PC-3 (cell line): Measurements from ENCODE around the gene RPS6KA3. TPM values are rescaled to one million over a fixed set of nuclear protein-coding genes. Genes with fewer than 3 reads are reported as not detected.
A peak's percentile ranks its signal among the peaks of the same experiment; 100 is the strongest.

Experiments used
- ATAC-seq: fragments of 200-7000 bp; cut with Tn5 transposase; 2 replicates; pipeline ENCODE4 v1.9.1; 2020; ENCODE audit warnings: mild to moderate bottlenecking, moderate library complexity
- BruUV-seq: library from RNA; stranded (reverse); fragments of 400-500 nt; replicated peaks from 2 replicates; lab custom pipeline; 2021; lab: Mats Ljungman, UMichigan
- CTCF ChIA-PET: fragments of 300-600 bp; sonication (Branson Sonifier 250); formaldehyde crosslinking; loops from one replicate; lab custom pipeline; 2022; ENCODE audit warnings: antibody characterized with exemption; lab: Charles Lee
- POLR2A ChIA-PET: fragments of 300-600 bp; sonication (Branson Sonifier 250); formaldehyde crosslinking; loops from one replicate; lab custom pipeline; 2022; ENCODE audit warnings: antibody characterized with exemption; ENCODE audit not compliant: unreplicated experiment; lab: Charles Lee
- DNase-seq: peaks from one replicate; pipeline ENCODE4 v3.0.0-alpha.2; 2015
- H2AFZ ChIP-seq: fragments of 300-600 bp; sonication (generic); 2 replicates; pipeline ENCODE4 v1.6.0; 2016; ENCODE audit warnings: antibody characterized with exemption, low read length
- H3F3A ChIP-seq: fragments of 300-600 bp; sonication (generic); one replicate; pipeline ENCODE4 v1.6.0; 2017; ENCODE audit warnings: antibody characterized with exemption, low read length, control low read depth, mild to moderate bottlenecking; ENCODE audit not compliant: unreplicated experiment
- H3K27ac ChIP-seq: fragments of 300-600 bp; sonication (generic); 2 replicates; pipeline ENCODE4 v1.5.1; 2016; ENCODE audit warnings: mild to moderate bottlenecking, low read length
- H3K27me3 ChIP-seq: fragments of 300-600 bp; sonication (generic); 2 replicates; pipeline ENCODE4 v1.6.1; 2016; ENCODE audit warnings: low read length, mixed read lengths
- H3K36me3 ChIP-seq: fragments of 300-600 bp; sonication (generic); 2 replicates; pipeline ENCODE4 v1.6.1; 2016; ENCODE audit warnings: low read depth, mixed run types, low read length, mixed read lengths
- H3K4me1 ChIP-seq: fragments of 300-600 bp; sonication (generic); 2 replicates; pipeline ENCODE4 v1.5.1; 2016; ENCODE audit warnings: low read length; ENCODE audit not compliant: insufficient read depth
- H3K4me2 ChIP-seq: fragments of 300-600 bp; sonication (generic); 2 replicates; pipeline ENCODE4 v1.6.0; 2016; ENCODE audit warnings: low read length
- H3K4me3 ChIP-seq: fragments of 300-600 bp; sonication (generic); 2 replicates; pipeline ENCODE4 v1.5.1; 2016; ENCODE audit warnings: mild to moderate bottlenecking, low read length, mixed read lengths
- H3K79me2 ChIP-seq: fragments of 300-600 bp; sonication (generic); 2 replicates; pipeline ENCODE4 v1.6.1; 2017; ENCODE audit warnings: low read length, mixed read lengths
- H3K9ac ChIP-seq: fragments of 300-600 bp; sonication (generic); 2 replicates; pipeline ENCODE4 v1.6.0; 2016; ENCODE audit warnings: mild to moderate bottlenecking, low read length
- H3K9me2 ChIP-seq: fragments of 300-600 bp; sonication (generic); replicated peaks from 2 replicates; pipeline ENCODE4 v1.6.1; 2016; ENCODE audit warnings: mixed run types, low read length, mixed read lengths
- H3K9me3 ChIP-seq: fragments of 300-600 bp; sonication (generic); 2 replicates; pipeline ENCODE4 v1.6.1; 2016; ENCODE audit warnings: low read length, mixed read lengths
- H4K20me1 ChIP-seq: fragments of 300-600 bp; sonication (generic); 2 replicates; pipeline ENCODE4 v1.6.1; 2016; ENCODE audit warnings: low read length, mixed read lengths
- EZH2 ChIP-seq: fragments of 300-600 bp; sonication (generic); IDR thresholded peaks from one replicate; pipeline ENCODE4 v1.6.1; 2017; ENCODE audit warnings: antibody characterized with exemption, mild to moderate bottlenecking, low read length; ENCODE audit not compliant: unreplicated experiment
- EZH2phosphoT487 ChIP-seq: fragments of 300-600 bp; sonication (generic); IDR thresholded peaks from 2 replicates; pipeline ENCODE4 v1.6.1; 2018; ENCODE audit warnings: mild to moderate bottlenecking, antibody characterized with exemption, low read length, borderline replicate concordance
- intact Hi-C: fragments of 100-400 bp; cut with micrococcal nuclease; formaldehyde crosslinking; loops from 2 replicates; pipeline ENCODE4 v1.9.0; 2023
- total RNA-seq: library from RNA; depleted of rRNA; stranded (reverse); fragments of >200 nt; gene quantifications from 2 replicates; pipeline ENCODE4 v1.2.3, GENCODE V29; 2014
- TF ChIP-seq, protein P1 (sequence below): fragments of 300-600 bp; sonication (generic); conservative IDR thresholded peaks from 2 replicates; pipeline ENCODE4 v1.5.1; 2017; ENCODE audit warnings: antibody characterized with exemption, low read depth, mild to moderate bottlenecking, low read length

The RPS6KA3 gene
- total RNA-seq, 1 experiment from 2014 or later: 22.8 TPM

DNA sequence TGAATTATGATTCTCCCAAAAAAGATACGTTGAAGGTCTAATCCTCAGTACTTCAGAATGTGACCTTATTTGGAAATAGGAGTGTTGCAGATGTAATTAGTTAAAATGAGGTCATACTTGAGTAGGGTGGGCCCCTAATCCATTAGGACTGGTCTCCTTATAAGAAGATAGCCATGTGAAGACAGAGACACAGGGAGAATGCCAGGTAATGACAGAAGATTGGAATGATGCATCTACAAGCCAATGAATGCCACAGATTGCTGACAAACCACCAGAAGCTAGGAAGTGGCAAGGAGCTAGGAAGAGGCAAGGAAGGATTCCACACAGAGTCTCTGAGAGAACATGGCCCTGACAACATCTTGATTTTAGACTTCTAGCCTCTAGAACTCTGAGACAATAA lies 7.4 kb upstream of the RPS6KA3 start:
- Histone ChIP-seq H3K36me3 (no peaks in the 10 kb centered on the region), H3F3A (no peaks in the 10 kb centered on the region), H3K9ac (no peak overlapping the region), H3K79me2 (no peaks in the 10 kb centered on the region), H3K4me3 (no peak overlapping the region), H3K4me1 (peaks cover 29% of the 10 kb centered on the region), H3K9me2 (no peaks in the 10 kb centered on the region), H3K9me3 (no peaks in the 10 kb centered on the region), H4K20me1 (no peaks in the 10 kb centered on the region), H3K27ac (no peak overlapping the region), H3K27me3 (no peaks in the 10 kb centered on the region), H3K4me2 (no peak overlapping the region), H2AFZ (no peak overlapping the region)
- ChIA-PET CTCF (no interaction called here), POLR2A (no interaction called here)
- intact Hi-C loops: loop anchor here (5.0 kb wide), 1 partner anchor 103 kb away; no protein-coding TSS in a partner anchor
- BruUV-seq: no TSS peak
- TF ChIP-seq EZH2 (no peak), EZH2phosphoT487 (no peak)
- TF ChIP-seq, protein P1, sequence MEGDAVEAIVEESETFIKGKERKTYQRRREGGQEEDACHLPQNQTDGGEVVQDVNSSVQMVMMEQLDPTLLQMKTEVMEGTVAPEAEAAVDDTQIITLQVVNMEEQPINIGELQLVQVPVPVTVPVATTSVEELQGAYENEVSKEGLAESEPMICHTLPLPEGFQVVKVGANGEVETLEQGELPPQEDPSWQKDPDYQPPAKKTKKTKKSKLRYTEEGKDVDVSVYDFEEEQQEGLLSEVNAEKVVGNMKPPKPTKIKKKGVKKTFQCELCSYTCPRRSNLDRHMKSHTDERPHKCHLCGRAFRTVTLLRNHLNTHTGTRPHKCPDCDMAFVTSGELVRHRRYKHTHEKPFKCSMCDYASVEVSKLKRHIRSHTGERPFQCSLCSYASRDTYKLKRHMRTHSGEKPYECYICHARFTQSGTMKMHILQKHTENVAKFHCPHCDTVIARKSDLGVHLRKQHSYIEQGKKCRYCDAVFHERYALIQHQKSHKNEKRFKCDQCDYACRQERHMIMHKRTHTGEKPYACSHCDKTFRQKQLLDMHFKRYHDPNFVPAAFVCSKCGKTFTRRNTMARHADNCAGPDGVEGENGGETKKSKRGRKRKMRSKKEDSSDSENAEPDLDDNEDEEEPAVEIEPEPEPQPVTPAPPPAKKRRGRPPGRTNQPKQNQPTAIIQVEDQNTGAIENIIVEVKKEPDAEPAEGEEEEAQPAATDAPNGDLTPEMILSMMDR: no peak
- DNase-seq: no peak
- no peak for ATAC-seq

DNA sequence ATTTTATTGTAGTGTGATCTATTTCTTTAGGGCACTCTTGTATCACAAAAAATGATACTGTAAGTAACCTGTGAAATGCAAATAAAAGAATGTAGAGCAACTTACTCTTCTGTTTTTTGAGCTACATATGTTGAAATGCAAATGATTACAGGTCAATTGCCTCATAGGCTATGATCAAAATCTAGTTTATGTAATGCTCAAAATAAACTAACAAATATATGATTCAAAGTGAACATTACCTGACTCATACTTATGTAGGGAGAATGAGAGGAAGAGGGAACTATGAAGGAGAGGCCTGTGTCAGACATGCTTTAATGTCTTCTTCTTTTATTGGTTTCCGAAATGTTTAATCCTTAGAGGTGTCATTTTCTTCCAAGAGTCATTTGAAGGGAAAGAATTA lies 5.0 kb upstream of the RPS6KA3 start:
- intact Hi-C loops: loop anchor here (2.0 to 5.0 kb wide), 3 partner anchors 49 to 245 kb away; no protein-coding TSS in a partner anchor
- no peak overlapping the region for H3K4me3 ChIP-seq
- H3K27me3 ChIP-seq: no peaks in the 10 kb centered on the region
- peak overlapping the region; percentile 56 for H3K4me2 ChIP-seq
- H2AFZ ChIP-seq: no peak overlapping the region
- no peaks in the 10 kb centered on the region for H3K9me3 ChIP-seq
- peak; percentile 78 for DNase-seq
- peaks cover 33% of the 10 kb centered on the region for H3K4me1 ChIP-seq
- H3K9ac ChIP-seq: peak overlapping the region; percentile 41; the same call in 1 of the 2 replicates
- ATAC-seq: peak; percentile 40
- TF ChIP-seq, protein P1: no peak
- no peak for TF ChIP-seq EZH2phosphoT487
- no peak for TF ChIP-seq EZH2
- ChIA-PET POLR2A (no interaction called here), CTCF (interaction anchor here (0.6 kb wide), 1 partner anchor 215 kb away, joined by 6 read pairs; no protein-coding TSS in a partner anchor)
- H3K36me3 ChIP-seq: no peaks in the 10 kb centered on the region
- H3F3A ChIP-seq: no peaks in the 10 kb centered on the region
- H3K79me2 ChIP-seq: no peaks in the 10 kb centered on the region
- no peaks in the 10 kb centered on the region for H3K9me2 ChIP-seq
- no peaks in the 10 kb centered on the region for H4K20me1 ChIP-seq
- H3K27ac ChIP-seq: peak overlapping the region; percentile 84
- BruUV-seq: no TSS peak

DNA sequence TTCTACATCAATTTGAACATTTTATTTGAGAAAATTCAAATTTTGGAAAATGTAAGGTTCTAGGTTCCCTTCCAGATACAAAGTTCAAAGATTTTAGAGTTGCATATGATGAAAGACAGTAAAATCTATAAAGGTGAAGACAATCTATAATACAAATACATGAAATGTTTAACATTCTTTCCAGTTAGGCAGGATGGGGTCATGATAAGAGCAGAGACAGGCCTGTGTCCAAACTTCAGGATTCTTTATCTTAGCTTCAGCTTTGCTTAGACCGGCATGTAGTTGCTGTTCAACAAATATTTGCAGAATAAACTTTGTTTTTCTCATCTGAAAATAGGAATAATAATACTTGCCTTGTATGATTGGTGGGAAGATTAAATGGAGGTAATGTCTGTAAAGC lies 4.5 kb upstream of the RPS6KA3 start:
- Histone ChIP-seq H3K27ac (peak overlapping the region; percentile 84), H2AFZ (no peak overlapping the region), H3K36me3 (no peaks in the 10 kb centered on the region), H3K79me2 (peaks cover 2% of the 10 kb centered on the region), H3K4me1 (peaks cover 33% of the 10 kb centered on the region), H3K9ac (peak overlapping the region; percentile 41), H4K20me1 (no peaks in the 10 kb centered on the region), H3K9me3 (no peaks in the 10 kb centered on the region), H3K4me2 (peak overlapping the region; percentile 56), H3K4me3 (0 out of 2 replicates have a peak overlapping the region, but pooled peaks have one; percentile 4), H3F3A (no peaks in the 10 kb centered on the region), H3K27me3 (no peaks in the 10 kb centered on the region), H3K9me2 (no peaks in the 10 kb centered on the region)
- no peak for ATAC-seq
- CTCF ChIA-PET: no interaction called here
- no peak for DNase-seq
- TSS peak; percentile 68 for BruUV-seq
- intact Hi-C loops: loop anchor here (2.0 to 5.0 kb wide), 3 partner anchors 50 to 246 kb away; no protein-coding TSS in a partner anchor
- POLR2A ChIA-PET: no interaction called here
- TF ChIP-seq EZH2phosphoT487 (no peak), EZH2 (no peak)
- TF ChIP-seq, protein P1: no peak
